GM12865 (cell line): ENCODE data around the gene TRIM14.

Source experiments
- DNase-seq: peaks from one replicate; pipeline ENCODE4 v3.0.0; 2010; ENCODE audit warnings: low read depth
- H3K4me3 ChIP-seq: 2 replicates; pipeline ENCODE4 v1.5.1; 2011; ENCODE audit warnings: mild to moderate bottlenecking, low read depth, low read length, control low read depth
- CTCF ChIP-seq: IDR thresholded peaks from 2 replicates; pipeline ENCODE4 v1.5.1; 2011; ENCODE audit warnings: low read length, control low read depth, low read depth, inconsistent platforms; ENCODE audit not compliant: insufficient read depth; ENCODE audit errors: missing control alignments

TRIM14 gene

GRCh38 chr9:98067184-98067583 lies 51.8 kb downstream of the TRIM14 start:
- no peak for DNase-seq
- H3K4me3 ChIP-seq = no peak overlapping the region
- no peak for TF ChIP-seq CTCF

GRCh38 chr9:98066235-98066634 lies 52.8 kb downstream of the TRIM14 start:
- TF ChIP-seq CTCF = no peak
- no peak for DNase-seq
- H3K4me3 ChIP-seq = no peak overlapping the region

- DNase-seq = no peak
- TF ChIP-seq CTCF = no peak
- no peak overlapping the region for H3K4me3 ChIP-seq
Measured at GRCh38 chr9:98064623-98065392, 54.2 kb downstream of the TRIM14 start.

- no peak overlapping the region for H3K4me3 ChIP-seq
- no peak for TF ChIP-seq CTCF
- DNase-seq = no peak
Measured at GRCh38 chr9:98062161-98062560, 56.9 kb downstream of the TRIM14 start.

- peak overlapping the region; percentile 79 for H3K4me3 ChIP-seq
- DNase-seq = no peak
- no peak for TF ChIP-seq CTCF
Measured at GRCh38 chr9:98057138-98057799, 61.8 kb downstream of the TRIM14 start.

GRCh38 chr9:98056269-98057137 lies 62.5 kb downstream of the TRIM14 start, which contains the start of gene NANS:
Gene NANS (plus strand): TSS chr9:98056732. CDS start chr9:98056809, 77 bp downstream.
- TF ChIP-seq CTCF = no peak
- peak; percentile 96 for DNase-seq
- H3K4me3 ChIP-seq = peak within 1 kb of the TSS; percentile 79
